Skeletal muscle satellite cell (primary cell): ENCODE results near the gene XYLT1.

ENCODE experiments used
- H3K27me3 ChIP-seq: 2 replicates; pipeline ENCODE4 v1.7.0; 2013; ENCODE audit warnings: low read length; ENCODE audit not compliant: control insufficient read depth, insufficient read depth
- H3K36me3 ChIP-seq: 2 replicates; pipeline ENCODE4 v1.7.0; 2013; ENCODE audit warnings: mild to moderate bottlenecking, control low read depth, low read length; ENCODE audit not compliant: insufficient read depth
- H3K4me1 ChIP-seq: 2 replicates; pipeline ENCODE4 v1.7.0; 2013; ENCODE audit warnings: low read length; ENCODE audit not compliant: control insufficient read depth, insufficient read depth
- H3K4me2 ChIP-seq: 2 replicates; pipeline ENCODE4 v1.7.0; 2013; ENCODE audit warnings: mild to moderate bottlenecking, low read length
- H3K4me3 ChIP-seq: 2 replicates; pipeline ENCODE4 v1.7.0; 2013; ENCODE audit warnings: low read length
- H3K9ac ChIP-seq: 2 replicates; pipeline ENCODE4 v1.7.0; 2013; ENCODE audit warnings: mild to moderate bottlenecking, low read depth, low read length, moderate library complexity
- H3K9me3 ChIP-seq: replicated peaks from 2 replicates; pipeline ENCODE4 v1.7.0; 2013; ENCODE audit warnings: mild to moderate bottlenecking, control low read depth, low read length

The XYLT1 gene

GRCh38 chr16:17233318-17234002, 237.3 kb downstream of the XYLT1 start:
- H3K9me3 ChIP-seq = no peaks in the 10 kb centered on the region
- no peak overlapping the region for H3K9ac ChIP-seq
- H3K4me2 ChIP-seq = no peak overlapping the region
- H3K4me1 ChIP-seq = peaks cover 4% of the 10 kb centered on the region
- H3K4me3 ChIP-seq = no peak overlapping the region
- H3K27me3 ChIP-seq = no peaks in the 10 kb centered on the region
- no peaks in the 10 kb centered on the region for H3K36me3 ChIP-seq

GRCh38 chr16:17232487-17232886, 238.3 kb downstream of the XYLT1 start:
- no peaks in the 10 kb centered on the region for H3K9me3 ChIP-seq
- H3K9ac ChIP-seq = no peak overlapping the region
- H3K4me1 ChIP-seq = peaks cover 4% of the 10 kb centered on the region
- no peak overlapping the region for H3K4me3 ChIP-seq
- H3K27me3 ChIP-seq = no peaks in the 10 kb centered on the region
- H3K36me3 ChIP-seq = no peaks in the 10 kb centered on the region
- no peak overlapping the region for H3K4me2 ChIP-seq

- Histone ChIP-seq H3K27me3 (no peaks in the 10 kb centered on the region), H3K9ac (no peak overlapping the region), H3K4me2 (no peak overlapping the region), H3K4me3 (no peak overlapping the region), H3K9me3 (no peaks in the 10 kb centered on the region), H3K36me3 (no peaks in the 10 kb centered on the region), H3K4me1 (peaks cover 4% of the 10 kb centered on the region)
Measured at GRCh38 chr16:17231972-17232371, 238.8 kb downstream of the XYLT1 start.

GRCh38 chr16:17230932-17231581, 239.7 kb downstream of the XYLT1 start:
- H3K9me3 ChIP-seq = no peaks in the 10 kb centered on the region

GRCh38 chr16:17229766-17230165, 241.0 kb downstream of the XYLT1 start:
- peaks cover 19% of the 10 kb centered on the region for H3K4me1 ChIP-seq
- H3K36me3 ChIP-seq = no peaks in the 10 kb centered on the region
- no peak overlapping the region for H3K4me2 ChIP-seq
- no peak overlapping the region for H3K9ac ChIP-seq
- H3K27me3 ChIP-seq = no peaks in the 10 kb centered on the region
- H3K4me3 ChIP-seq = no peak overlapping the region
- H3K9me3 ChIP-seq = no peaks in the 10 kb centered on the region

More at GRCh38 chr16:17230932-17231581, 239.7 kb downstream of the XYLT1 start:
- H3K36me3 ChIP-seq = no peaks in the 10 kb centered on the region
- H3K4me2 ChIP-seq = no peak overlapping the region
- no peak overlapping the region for H3K4me3 ChIP-seq
- H3K9ac ChIP-seq = no peak overlapping the region
- peaks cover 6% of the 10 kb centered on the region for H3K4me1 ChIP-seq
- no peaks in the 10 kb centered on the region for H3K27me3 ChIP-seq

- Histone ChIP-seq H3K4me3 (no peak overlapping the region), H3K4me2 (no peak overlapping the region), H3K9ac (no peak overlapping the region), H3K36me3 (no peaks in the 10 kb centered on the region), H3K4me1 (peaks cover 26% of the 10 kb centered on the region), H3K9me3 (no peaks in the 10 kb centered on the region), H3K27me3 (no peaks in the 10 kb centered on the region)
Measured at GRCh38 chr16:17229131-17229530, 241.6 kb downstream of the XYLT1 start.

GRCh38 chr16:17228708-17229055, 242.1 kb downstream of the XYLT1 start:
- Histone ChIP-seq H3K27me3 (no peaks in the 10 kb centered on the region), H3K4me2 (no peak overlapping the region), H3K9me3 (no peaks in the 10 kb centered on the region), H3K36me3 (no peaks in the 10 kb centered on the region), H3K4me3 (no peak overlapping the region), H3K4me1 (peaks cover 26% of the 10 kb centered on the region), H3K9ac (no peak overlapping the region)

GRCh38 chr16:17228048-17228707, 242.6 kb downstream of the XYLT1 start:
- Histone ChIP-seq H3K4me2 (no peak overlapping the region), H3K4me1 (peaks cover 26% of the 10 kb centered on the region), H3K9me3 (no peaks in the 10 kb centered on the region), H3K4me3 (no peak overlapping the region), H3K36me3 (no peaks in the 10 kb centered on the region), H3K9ac (no peak overlapping the region), H3K27me3 (no peaks in the 10 kb centered on the region)

GRCh38 chr16:17227278-17227677, 243.5 kb downstream of the XYLT1 start:
- peaks cover 26% of the 10 kb centered on the region for H3K4me1 ChIP-seq
- no peak overlapping the region for H3K4me2 ChIP-seq
- H3K4me3 ChIP-seq = no peak overlapping the region
- no peak overlapping the region for H3K9ac ChIP-seq
- no peaks in the 10 kb centered on the region for H3K27me3 ChIP-seq
- H3K36me3 ChIP-seq = no peaks in the 10 kb centered on the region
- no peaks in the 10 kb centered on the region for H3K9me3 ChIP-seq

GRCh38 chr16:17225541-17225940, 245.2 kb downstream of the XYLT1 start:
- Histone ChIP-seq H3K27me3 (no peaks in the 10 kb centered on the region), H3K9me3 (no peaks in the 10 kb centered on the region), H3K4me2 (peak overlapping the region; percentile 26), H3K4me3 (no peak overlapping the region), H3K4me1 (peaks cover 26% of the 10 kb centered on the region), H3K9ac (no peak overlapping the region), H3K36me3 (no peaks in the 10 kb centered on the region)

GRCh38 chr16:17224879-17225281, 245.9 kb downstream of the XYLT1 start:
- Histone ChIP-seq H3K9ac (no peak overlapping the region), H3K36me3 (no peaks in the 10 kb centered on the region), H3K4me2 (peak overlapping the region; percentile 26), H3K4me3 (no peak overlapping the region), H3K9me3 (no peaks in the 10 kb centered on the region), H3K4me1 (peaks cover 24% of the 10 kb centered on the region), H3K27me3 (no peaks in the 10 kb centered on the region)
